ENCODE results near the gene DNHD1.

Gene DNHD1

GRCh38 chr11:6599449-6599848, 102.4 kb downstream of the DNHD1 start:
- FAIRE-seq: no peak

DNA sequence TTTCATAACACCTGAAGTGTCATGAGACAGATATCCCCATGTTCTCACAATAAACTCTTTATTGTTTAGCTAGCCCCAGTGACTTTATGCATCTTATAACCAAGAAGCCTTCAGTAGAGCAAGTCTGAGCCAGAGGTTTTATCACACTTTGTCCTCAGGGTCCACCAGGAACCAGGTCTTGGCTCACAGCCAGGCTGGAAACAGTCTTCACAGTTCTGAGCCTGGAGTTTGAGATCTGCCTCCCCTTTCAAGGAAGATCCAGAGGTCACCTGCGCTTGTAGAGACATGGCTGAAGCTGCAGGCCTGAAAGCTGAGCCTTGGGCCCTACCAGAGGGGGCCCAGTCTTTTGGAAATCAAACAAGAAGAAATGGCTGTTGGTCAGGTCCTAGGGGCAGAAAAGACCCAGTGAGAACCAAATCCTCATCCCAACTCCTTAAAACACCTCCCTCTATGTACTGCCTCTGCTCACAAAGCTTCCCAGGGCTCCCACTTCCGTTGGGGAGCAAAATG, 102.9 kb downstream of the DNHD1 start:
- FAIRE-seq: no peak

- no peak for FAIRE-seq
These were observed 104.0 kb downstream of the DNHD1 start for GRCh38 chr11:6601041-6601461.

GRCh38 chr11:6602096-6602940, 105.2 kb downstream of the DNHD1 start:
- FAIRE-seq: no peak

DNA sequence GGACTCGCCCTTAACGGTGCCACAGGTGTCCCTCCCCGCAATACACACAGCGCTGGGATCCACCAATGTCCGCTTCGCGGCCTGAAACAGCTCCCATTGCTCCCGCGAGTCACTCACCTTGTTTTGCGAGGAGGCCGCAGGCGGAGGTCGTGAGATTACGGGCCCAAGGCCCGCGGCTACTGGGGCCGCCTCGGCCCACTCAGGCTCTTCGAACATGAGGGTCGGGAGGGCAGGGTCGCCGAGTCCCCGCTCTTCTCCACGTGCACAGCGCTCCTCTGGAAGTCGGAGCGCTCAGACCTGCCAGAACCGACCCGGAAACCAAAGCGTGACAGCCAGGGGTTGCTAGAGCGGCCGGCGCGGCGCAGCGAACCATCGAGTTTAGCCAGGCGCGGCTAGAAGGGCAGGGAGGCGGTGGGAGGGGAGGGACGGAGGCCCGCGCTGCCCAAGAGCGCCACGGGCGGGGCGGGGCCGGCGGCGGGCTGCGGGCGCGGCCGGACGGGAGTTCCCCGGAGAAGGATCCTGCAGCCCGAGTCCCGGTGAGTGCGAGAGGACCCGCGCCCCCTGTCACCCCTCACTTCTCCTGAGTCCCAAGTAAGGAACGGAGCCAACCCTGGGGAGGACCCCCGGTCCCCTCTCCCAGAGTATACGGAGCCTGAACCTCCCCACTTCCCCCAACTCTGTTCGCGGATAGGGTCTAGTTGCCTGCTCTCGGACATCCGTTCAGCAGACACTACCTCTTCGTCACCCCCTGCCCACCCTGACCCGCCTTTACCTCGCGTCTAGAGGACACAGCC, 106.4 kb downstream of the DNHD1 start, which contains the start of the genes ILK and RRP8:
Gene ILK, plus strand, starts transcription at position 488 of the 794 bp plus-strand sequence. CDS start 498 bp downstream, outside the sequence.
Gene RRP8, minus strand, starts transcription at position 330 of the 794 bp plus-strand sequence. Its CDS starts 114 bp downstream, at position 216.
- FAIRE-seq: no peak

DNA sequence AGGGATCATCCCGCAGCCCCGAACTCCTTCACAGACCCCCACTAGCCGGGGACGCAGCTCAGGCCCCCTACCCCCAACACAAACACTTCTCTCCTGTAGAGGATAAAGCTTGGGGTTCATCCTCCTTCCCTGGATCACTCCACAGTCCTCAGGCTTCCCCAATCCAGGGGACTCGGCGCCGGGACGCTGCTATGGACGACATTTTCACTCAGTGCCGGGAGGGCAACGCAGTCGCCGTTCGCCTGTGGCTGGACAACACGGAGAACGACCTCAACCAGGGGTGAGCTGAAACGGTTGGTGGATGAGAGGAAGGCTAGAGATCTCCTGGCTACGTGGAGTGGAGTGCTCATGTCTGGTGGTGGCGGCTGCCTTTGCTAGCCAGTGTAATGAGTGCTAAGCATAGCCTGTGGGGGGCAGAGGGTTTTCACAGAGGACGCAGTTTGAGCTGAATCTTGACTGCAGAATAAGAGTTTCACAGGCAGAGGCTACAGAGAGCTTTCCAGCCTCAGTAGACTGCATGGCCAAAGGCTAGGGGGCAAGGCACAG, 107.1 kb downstream of the DNHD1 start:
- no peak for FAIRE-seq

GRCh38 chr11:6604790-6605189, 107.7 kb downstream of the DNHD1 start:
- no peak for FAIRE-seq

- FAIRE-seq: peak; percentile 54
These were observed 109.5 kb downstream of the DNHD1 start for GRCh38 chr11:6606471-6607189.

DNA sequence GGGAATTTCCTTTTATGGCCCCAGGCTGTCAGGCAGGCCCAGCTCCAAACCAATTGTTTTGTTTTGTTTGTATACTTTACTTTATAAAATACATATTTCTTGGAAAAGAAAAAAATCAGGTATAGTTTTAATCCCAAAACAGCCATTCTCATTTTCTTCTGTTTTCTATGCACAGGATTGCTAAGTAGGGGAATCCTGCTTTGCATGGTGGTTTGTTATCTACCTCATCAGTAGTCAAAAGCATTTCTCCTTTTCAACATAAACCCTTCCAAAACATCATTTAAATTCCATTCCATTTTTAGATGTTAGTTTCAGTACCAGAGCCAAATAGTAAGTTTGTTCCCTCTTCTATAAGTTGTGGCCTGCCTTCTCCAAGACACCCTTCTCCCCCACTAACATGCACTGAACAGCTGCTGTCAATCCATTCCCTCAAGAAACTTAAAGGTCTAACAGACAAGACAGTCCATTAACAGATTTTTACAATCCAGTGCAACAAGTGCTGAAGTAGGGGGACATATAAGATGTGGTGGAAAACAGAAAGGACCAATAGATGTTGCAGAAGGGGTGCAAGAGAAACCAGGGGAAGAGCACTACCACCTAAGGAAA, 110.2 kb downstream of the DNHD1 start:
- no peak for FAIRE-seq

DNA sequence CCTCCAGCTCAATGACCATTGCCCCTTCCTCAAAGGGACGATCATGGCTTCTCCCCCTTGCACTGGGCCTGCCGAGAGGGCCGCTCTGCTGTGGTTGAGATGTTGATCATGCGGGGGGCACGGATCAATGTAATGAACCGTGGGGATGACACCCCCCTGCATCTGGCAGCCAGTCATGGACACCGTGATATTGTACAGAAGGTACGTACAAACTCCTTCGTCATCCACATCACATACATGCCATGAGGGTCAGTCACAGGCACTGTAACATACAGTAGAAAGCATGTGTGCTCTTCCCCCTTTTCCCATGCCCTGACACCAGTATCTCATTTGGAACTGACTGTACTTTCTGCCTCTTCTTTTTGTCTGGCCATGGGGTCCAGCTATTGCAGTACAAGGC, 110.9 kb downstream of the DNHD1 start:
- FAIRE-seq: no peak

- FAIRE-seq: no peak
These were observed 111.8 kb downstream of the DNHD1 start for GRCh38 chr11:6608726-6609501.

- no peak for FAIRE-seq
These were observed 112.5 kb downstream of the DNHD1 start for GRCh38 chr11:6609502-6610015.

GRCh38 chr11:6610591-6610990, 113.5 kb downstream of the DNHD1 start:
- no peak for FAIRE-seq

DNA sequence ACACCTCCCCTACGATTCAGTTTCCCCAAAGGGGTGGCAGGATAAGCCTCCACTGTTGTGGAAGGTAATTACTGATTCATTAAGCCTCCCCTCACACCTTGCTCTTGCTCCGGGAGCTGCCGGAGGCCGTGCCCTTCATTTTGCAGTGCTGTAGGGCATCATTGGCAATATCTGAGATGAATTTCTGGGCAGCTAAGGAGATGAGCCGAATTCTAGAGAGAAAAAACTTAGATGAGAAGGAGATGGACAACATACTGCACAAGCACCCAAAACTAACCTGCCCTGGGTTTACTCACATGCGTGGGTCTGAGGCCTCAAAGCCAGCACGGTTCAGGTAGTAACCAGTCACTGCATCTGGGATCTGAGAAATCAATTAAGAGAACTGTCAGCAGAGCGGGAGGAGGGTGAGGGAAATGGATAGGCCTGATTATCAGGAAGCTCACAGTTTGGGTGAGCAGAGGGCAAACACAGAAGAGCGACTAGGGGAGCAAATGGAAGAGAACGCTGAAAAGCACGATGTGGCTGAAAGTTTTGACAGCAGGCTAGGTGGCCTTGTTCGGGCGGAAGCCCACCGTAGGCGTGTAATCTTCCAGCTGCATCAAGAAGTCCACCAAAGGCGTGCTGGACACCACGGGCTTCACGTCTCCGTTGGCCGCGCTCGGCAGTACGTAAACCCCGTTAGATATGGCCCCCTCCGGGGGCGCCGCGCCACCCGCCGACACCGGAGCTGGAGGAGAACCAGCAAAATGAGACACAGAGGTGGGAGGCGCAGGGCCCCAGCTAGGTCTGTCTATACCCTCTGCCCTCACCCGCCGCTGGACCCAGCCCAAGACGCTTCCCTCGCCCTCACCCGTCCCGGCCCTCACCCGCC, 114.2 kb downstream of the DNHD1 start:
- no peak for FAIRE-seq

DNA sequence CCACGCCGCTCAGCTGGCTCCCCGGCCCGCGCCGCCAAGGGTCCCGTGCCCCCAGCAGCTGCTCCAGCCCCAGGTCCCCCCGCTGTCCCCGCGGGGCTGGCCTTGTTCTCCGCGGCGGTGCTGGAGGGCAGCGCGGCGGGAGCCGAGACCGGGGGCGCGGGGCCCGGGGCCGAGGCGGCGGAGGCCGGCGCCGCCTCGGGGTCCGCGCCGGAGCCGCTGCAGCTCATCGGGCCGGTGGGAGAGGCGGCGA, 114.8 kb downstream of the DNHD1 start:
- no peak for FAIRE-seq

GRCh38 chr11:6612213-6613041, 115.3 kb downstream of the DNHD1 start, which contains the start of gene TAF10:
Gene TAF10, minus strand, starts transcription at chr11:6612216. Its CDS starts 27 bp downstream, at chr11:6612189.
- FAIRE-seq: no peak

DNA sequence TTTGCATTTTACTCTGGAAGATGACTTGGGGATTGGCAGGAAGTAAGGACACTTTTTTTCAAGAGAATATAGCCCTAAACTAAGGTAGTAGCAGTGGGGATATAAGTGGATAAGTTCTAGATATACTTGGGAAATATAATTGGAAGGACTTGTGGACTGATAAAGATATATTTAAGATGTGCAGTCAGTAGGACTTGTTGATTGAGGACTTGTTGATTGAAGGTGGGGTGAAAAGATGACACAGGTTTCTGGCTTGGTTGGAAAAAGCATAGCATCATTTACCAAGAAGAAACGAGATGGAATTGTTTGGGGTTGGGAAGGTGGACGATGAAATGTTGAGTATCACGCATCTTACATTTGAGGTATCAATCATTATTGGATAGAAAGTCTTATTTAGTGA, 116.4 kb downstream of the DNHD1 start:
- FAIRE-seq: no peak

DNA sequence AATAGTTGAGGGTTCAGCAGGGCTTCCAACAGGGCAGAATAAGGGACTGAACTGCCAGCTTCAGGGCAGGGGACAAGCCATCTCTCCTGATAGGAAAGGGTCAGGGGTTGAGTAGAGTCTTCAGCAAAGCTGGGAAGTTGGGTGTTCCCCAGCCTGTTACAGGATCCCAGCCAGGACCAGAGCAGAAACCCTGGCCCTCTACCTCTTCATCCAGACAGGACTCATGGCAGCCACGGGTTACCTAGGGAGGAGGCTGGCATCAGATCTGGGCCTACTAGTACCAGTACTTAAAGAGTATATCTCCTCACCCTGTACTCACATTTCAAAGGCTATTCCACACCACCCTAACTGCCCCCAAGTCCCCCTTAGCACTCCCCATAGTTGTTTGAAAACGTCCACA, 117.4 kb downstream of the DNHD1 start:
- FAIRE-seq: no peak

GRCh38 chr11:6615046-6615445, 118.0 kb downstream of the DNHD1 start:
- no peak for FAIRE-seq
